Tibial artery (tissue), 4 donors: ENCODE measurements around the gene ZBTB46.

Experiments
- DNase-seq, 2 donors: peaks; one replicate each; pipeline ENCODE4 v3.0.0-alpha.2; 2019
- H3K27ac ChIP-seq, 2 donors: fragments of 200-600 bp; sonication (generic) in 1 of 2; 1 replicate in 1 of 2; 2 replicates in 1 of 2; pipeline ENCODE4 v1.5.1; 2018 to 2019; ENCODE audit warnings: mild to moderate bottlenecking in 1 of 2
- H3K27me3 ChIP-seq, 2 donors: fragments of 200-600 bp; sonication (generic) in 1 of 2; one replicate each; pipeline versions ENCODE4 v1.5.1 to v1.6.0; 2016 to 2019
- H3K36me3 ChIP-seq, 3 donors: fragments of 200-600 bp; sonication (generic) in 2 of 3; one replicate each; pipeline ENCODE4 v1.5.1; 2016 to 2019; ENCODE audit warnings: mild to moderate bottlenecking in 2 of 3
- H3K4me1 ChIP-seq, 4 donors: fragments of 200-600 bp; sonication (generic) in 2 of 4; 1 replicate in 3 of 4; 2 replicates in 1 of 4; pipeline ENCODE4 v1.5.1; 2016 to 2019
- H3K4me3 ChIP-seq, 2 donors: fragments of 200-600 bp; sonication (generic) in 1 of 2; 1 replicate in 1 of 2; 2 replicates in 1 of 2; pipeline ENCODE4 v1.5.1; 2018 to 2019; ENCODE audit warnings: mild to moderate bottlenecking in 2 of 2
- H3K9me3 ChIP-seq, 3 donors: fragments of 200-600 bp; sonication (generic) in 1 of 3; one replicate each; pipeline ENCODE4 v1.5.1; 2016 to 2019
- intact Hi-C: fragments of 100-400 bp; cut with DNase I; formaldehyde crosslinking; loops from one replicate; pipeline ENCODE4 v1.15.0; 2023; ENCODE audit warnings: low total_unique reads
- TF ChIP-seq, protein P1 (sequence below), 2 experiments: fragments of 200-600 bp in 1 of 2; fragments of 450-650 bp in 1 of 2; IDR thresholded peaks; one replicate each; pipeline ENCODE4 v1.5.1; 2017 to 2019; ENCODE audit warnings: antibody characterized with exemption in 2 of 2, mild to moderate bottlenecking in 1 of 2, moderate library complexity in 1 of 2

ZBTB46 gene

GRCh38 chr20:63828124-63828523 lies 2.9 kb downstream of the ZBTB46 start:
- peaks cover 0 to 21% (median 18%) of the 10 kb centered on the region in 4 donors for H3K4me1 ChIP-seq
- no peak overlapping the region for H3K27ac ChIP-seq
- H3K36me3 ChIP-seq, result no peaks in the 10 kb centered on the region
- peaks cover 0 to 47% of the 10 kb centered on the region in 2 donors for H3K27me3 ChIP-seq
- intact Hi-C loops, result no loop called here
- DNase-seq, result no peak
- TF ChIP-seq, protein P1, sequence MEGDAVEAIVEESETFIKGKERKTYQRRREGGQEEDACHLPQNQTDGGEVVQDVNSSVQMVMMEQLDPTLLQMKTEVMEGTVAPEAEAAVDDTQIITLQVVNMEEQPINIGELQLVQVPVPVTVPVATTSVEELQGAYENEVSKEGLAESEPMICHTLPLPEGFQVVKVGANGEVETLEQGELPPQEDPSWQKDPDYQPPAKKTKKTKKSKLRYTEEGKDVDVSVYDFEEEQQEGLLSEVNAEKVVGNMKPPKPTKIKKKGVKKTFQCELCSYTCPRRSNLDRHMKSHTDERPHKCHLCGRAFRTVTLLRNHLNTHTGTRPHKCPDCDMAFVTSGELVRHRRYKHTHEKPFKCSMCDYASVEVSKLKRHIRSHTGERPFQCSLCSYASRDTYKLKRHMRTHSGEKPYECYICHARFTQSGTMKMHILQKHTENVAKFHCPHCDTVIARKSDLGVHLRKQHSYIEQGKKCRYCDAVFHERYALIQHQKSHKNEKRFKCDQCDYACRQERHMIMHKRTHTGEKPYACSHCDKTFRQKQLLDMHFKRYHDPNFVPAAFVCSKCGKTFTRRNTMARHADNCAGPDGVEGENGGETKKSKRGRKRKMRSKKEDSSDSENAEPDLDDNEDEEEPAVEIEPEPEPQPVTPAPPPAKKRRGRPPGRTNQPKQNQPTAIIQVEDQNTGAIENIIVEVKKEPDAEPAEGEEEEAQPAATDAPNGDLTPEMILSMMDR (IDR thresholded peaks at IDR 0.05), result no peak
- H3K4me3 ChIP-seq, result no peak overlapping the region
- no peaks in the 10 kb centered on the region for H3K9me3 ChIP-seq

- Histone ChIP-seq H3K4me3 (no peak overlapping the region), H3K4me1 (peaks cover 0 to 16% (median 14%) of the 10 kb centered on the region in 4 donors), H3K27ac (no peak overlapping the region), H3K36me3 (no peaks in the 10 kb centered on the region), H3K27me3 (peaks cover 0 to 44% of the 10 kb centered on the region in 2 donors), H3K9me3 (no peaks in the 10 kb centered on the region)
- TF ChIP-seq, protein P1 (IDR thresholded peaks at IDR 0.05), result no peak
- DNase-seq, result no peak
- intact Hi-C loops, result no loop called here
These were observed 4.3 kb downstream of the ZBTB46 start for GRCh38 chr20:63826753-63827152.

DNA sequence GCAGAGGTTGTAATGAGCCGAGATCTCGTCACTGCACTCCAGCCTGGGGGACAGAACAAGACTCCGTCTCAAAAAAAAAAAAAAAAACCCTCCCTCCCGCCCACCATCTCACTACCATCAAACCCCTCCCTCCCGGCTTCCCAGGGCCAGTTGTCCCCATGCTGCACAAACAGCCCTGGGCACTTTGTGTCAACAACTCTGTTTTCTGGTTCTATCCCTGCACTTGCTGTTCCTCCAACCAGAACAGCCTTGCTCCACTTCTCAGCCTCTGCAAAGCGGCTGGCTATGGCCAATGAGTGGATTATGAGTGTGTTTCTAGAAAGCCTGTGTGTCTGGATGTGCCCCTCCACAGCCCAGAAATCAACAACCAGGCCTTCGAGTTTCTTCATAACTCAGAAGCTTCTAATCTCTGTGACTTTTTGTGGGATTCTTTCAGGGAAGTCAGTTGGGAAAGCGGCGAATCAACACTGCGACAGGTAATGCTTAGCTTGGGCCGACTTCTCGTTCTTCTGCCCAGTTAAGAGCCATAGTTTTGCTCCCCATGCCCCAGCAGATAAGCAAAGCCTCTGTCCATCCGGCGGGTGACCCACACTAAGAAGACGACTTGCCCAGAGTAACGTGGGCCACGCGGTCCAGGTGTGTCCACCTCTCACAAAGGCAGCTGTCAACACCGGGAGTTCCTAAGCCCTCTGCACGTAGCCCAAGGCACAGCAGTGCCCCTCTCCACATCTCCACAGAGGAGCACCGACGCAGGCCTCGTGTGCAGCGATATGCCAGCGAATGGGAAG lies 5.5 kb downstream of the ZBTB46 start:
- H3K4me1 ChIP-seq, result peaks cover 0 to 13% (median 10%) of the 10 kb centered on the region in 4 donors
- H3K4me3 ChIP-seq, result no peak overlapping the region
- no peak for DNase-seq
- H3K36me3 ChIP-seq, result no peaks in the 10 kb centered on the region
- no peak overlapping the region for H3K27ac ChIP-seq
- no peaks in the 10 kb centered on the region for H3K9me3 ChIP-seq
- intact Hi-C loops, result no loop called here
- H3K27me3 ChIP-seq, result peaks cover 0 to 40% of the 10 kb centered on the region in 2 donors
- TF ChIP-seq, protein P1 (IDR thresholded peaks at IDR 0.05), result no peak

GRCh38 chr20:63823691-63824311 lies 7.3 kb downstream of the ZBTB46 start:
- Histone ChIP-seq H3K27ac (no peak overlapping the region), H3K9me3 (no peaks in the 10 kb centered on the region), H3K27me3 (peaks cover 0 to 24% of the 10 kb centered on the region in 2 donors), H3K36me3 (no peaks in the 10 kb centered on the region), H3K4me1 (no peaks in the 10 kb centered on the region), H3K4me3 (no peak overlapping the region)
- intact Hi-C loops, result no loop called here
- no peak for DNase-seq
- TF ChIP-seq, protein P1 (IDR thresholded peaks at IDR 0.05), result no peak

- Histone ChIP-seq H3K36me3 (no peaks in the 10 kb centered on the region), H3K4me1 (no peaks in the 10 kb centered on the region), H3K27ac (no peak overlapping the region), H3K4me3 (no peak overlapping the region), H3K27me3 (peaks cover 0 to 11% of the 10 kb centered on the region in 2 donors), H3K9me3 (no peaks in the 10 kb centered on the region)
- TF ChIP-seq, protein P1 (IDR thresholded peaks at IDR 0.05), result no peak
- no peak for DNase-seq
- intact Hi-C loops, result no loop called here
These were observed 8.8 kb downstream of the ZBTB46 start for GRCh38 chr20:63822276-63822696.
